GM19023 (cell line): Measurements from ENCODE around the gene C1GALT1C1L.
"Not testable (repeated sequence)": the region's sequence is repeated elsewhere in the genome, so short reads cannot be mapped to it uniquely, and the experiment has no call there.

ENCODE experiments used
- ATAC-seq: cut with Tn5 transposase; IDR thresholded peaks from one replicate; pipeline ENCODE4 v1.9.1; 2021; ENCODE audit warnings: mild to moderate bottlenecking, moderate library complexity; ENCODE audit not compliant: unreplicated experiment

The C1GALT1C1L gene

DNA sequence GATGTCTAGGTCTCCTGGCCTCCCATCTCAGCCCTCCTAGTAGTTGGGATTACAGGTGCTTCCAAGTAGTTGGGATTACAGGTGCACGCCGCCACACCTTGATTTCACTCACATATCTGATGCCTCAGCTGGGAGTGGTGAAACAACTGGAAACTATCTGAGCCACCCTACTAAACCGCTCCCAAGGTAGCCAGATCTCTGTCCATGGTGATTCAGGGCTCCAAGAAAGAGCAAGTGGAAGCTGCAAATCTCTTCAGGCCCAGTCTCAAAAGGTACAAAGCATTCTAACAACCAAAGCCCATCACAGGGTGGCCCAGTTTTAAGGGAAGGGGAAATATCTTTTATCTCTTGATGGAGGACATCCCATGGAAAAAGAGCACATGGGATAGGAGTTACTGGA is 19.0 kb downstream of the C1GALT1C1L start:
- no peak for ATAC-seq

DNA sequence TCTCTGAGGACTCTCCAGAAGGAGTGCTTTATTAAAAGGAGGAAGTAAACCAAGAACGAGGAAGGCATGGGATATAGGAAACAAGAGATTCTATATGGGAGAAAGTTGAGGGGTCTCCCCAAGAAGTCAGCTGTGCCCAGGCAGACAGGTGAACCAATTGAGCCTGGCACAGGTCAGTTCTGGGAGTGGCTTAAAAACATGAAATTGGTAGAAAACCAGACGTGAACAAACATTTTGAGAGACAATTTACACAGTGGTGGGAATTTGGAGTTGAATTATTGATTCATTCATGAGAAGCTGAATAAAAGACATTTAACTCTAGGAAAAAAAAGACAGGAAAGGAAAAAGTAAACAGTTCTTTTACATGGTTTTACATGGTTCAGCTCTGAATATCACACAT is 22.7 kb downstream of the C1GALT1C1L start:
- no peak for ATAC-seq

GRCh38 chr2:43648994-43649701 is 27.1 kb downstream of the C1GALT1C1L start:
- no peak for ATAC-seq

DNA sequence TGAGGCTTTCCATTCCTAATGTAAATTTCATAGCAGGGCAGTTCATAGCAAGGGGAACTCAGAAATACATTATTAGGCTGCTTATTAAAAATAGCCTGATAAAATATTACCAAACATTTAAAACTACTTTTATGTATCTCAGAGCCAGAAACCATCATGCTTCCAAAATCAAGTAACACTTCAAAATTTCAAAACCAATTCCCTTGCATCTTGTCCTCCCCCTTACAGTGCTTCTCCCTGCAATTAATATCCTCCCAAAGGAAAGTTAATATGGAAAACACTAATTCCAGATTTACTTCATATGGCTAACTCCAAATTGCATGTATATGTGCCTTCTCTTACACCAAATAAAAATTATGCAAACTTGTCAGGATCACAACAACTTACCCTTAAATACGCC is 32.5 kb downstream of the C1GALT1C1L start:
- no peak for ATAC-seq

DNA sequence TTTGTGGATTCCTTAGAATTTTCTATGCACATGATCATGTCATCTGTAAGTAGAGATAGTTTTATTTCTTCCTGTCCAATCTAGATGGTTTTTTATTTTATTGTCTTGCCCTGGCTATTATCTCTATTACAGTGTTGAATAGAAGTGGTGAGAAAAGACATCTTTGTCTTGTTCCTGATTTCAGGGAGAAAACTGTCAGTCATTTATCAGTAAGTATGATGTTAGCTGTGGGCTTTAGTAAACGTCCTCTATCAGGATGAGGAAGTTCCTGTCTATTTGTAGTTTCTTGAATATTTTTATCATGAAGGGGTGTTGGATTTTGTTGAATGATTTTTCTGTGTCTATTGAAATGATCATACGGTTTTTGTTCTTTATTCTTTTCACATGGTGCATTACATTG is 33.9 kb downstream of the C1GALT1C1L start:
- no peak for ATAC-seq

DNA sequence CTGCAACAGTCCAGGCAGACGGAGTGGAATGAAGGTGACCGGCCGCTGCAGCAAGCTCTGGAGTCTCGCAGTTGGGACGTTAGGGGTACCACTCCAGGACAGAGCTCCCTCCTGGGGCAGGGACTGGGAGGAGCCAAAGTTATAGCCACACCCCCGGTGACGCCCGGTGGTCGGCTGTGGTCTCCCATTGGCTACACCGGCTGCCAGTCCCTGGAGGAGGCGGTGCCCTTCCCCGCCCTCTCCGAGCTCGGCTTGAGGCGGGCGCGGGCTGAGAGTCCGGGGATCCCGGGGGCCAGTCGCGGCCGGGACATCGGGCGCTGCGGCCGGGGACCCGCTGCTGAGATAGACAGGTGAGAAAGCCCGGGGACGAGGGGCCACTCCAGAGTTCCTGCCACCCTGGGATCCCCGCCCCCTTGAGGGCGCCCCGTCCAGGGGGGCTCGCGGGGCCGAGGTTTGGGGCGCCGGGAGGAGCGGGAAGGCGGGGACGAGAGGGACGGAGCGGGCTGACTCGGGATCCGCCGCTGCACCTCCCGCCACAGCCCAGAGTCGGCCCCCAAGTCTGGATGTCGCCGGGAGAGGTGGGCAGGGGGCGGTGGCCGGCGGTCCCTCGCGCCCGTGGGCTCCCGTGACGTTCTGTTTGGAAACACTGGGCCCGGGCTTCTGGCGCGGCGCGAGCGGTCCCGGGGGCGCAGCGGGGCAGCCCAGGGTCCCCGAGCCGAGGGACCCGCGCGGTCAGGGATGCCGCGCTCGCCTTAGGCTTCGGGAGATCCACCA is 39.0 kb downstream of the C1GALT1C1L start, which contains the start of gene PLEKHH2:
Gene PLEKHH2 (plus strand): TSS at position 231 of the 774 bp plus-strand sequence. CDS start 7,414 bp downstream, outside the sequence.
- peak; percentile 100 for ATAC-seq

- ATAC-seq = no peak
Measured at GRCh38 chr2:43636621-43637020, 39.6 kb downstream of the C1GALT1C1L start.

DNA sequence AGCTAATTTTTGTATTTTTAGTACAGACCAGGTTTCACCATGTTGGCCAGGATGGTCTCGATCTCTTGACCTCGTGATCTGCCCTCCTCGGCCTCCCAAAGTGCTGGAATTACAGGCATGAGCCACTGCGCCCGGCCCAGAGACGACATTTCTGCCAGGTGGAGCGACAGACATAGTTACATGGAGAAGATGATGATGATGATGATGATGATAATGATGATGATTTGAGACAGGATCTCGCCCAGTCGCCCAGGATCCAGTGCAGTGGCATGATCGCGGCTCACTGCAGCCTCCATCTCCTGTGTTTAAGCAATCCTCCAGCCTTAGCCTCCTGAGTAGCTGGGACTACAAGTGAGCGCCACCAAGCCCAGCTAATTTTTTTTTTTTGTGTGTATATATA is 40.1 kb downstream of the C1GALT1C1L start:
- ATAC-seq = not testable (repeated sequence)

- ATAC-seq = no peak
Measured at GRCh38 chr2:43634604-43635306, 41.5 kb downstream of the C1GALT1C1L start.

GRCh38 chr2:43631618-43632317 is 44.5 kb downstream of the C1GALT1C1L start:
- no peak for ATAC-seq
